Sigmoid colon (tissue), 4 donors: ENCODE results near the gene XPR1.

Experiments used
- POLR2A ChIP-seq, 2 donors: fragments of 450-650 bp; IDR thresholded peaks; one replicate each; pipeline ENCODE4 v1.6.1; 2016; ENCODE audit warnings: antibody characterized with exemption in 2 of 2, mild to moderate bottlenecking in 2 of 2, moderate library complexity in 2 of 2
- POLR2AphosphoS5 ChIP-seq, 4 donors: sonication (generic); formaldehyde crosslinking; IDR thresholded peaks; one replicate each; pipeline ENCODE4 v1.6.1; 2017; ENCODE audit warnings: antibody characterized with exemption in 4 of 4

- no peak for TF ChIP-seq POLR2A (IDR thresholded peaks at IDR 0.05)
- no peak for TF ChIP-seq POLR2AphosphoS5 (IDR thresholded peaks at IDR 0.05)
Measured at GRCh38 chr1:180928331-180929230, 296.8 kb downstream of the XPR1 start.
